Karpas-422 (cell line): Measurements from ENCODE around the gene AOPEP. TPM values are rescaled to one million over a fixed set of nuclear protein-coding genes. Genes with fewer than 3 reads are reported as not detected.

Source experiments
- DNase-seq: peaks from one replicate; pipeline ENCODE4 v3.0.0-alpha.2; 2015
- H2AFZ ChIP-seq: fragments of 200-600 bp; sonication (generic); 2 replicates; pipeline ENCODE4 v1.6.1; 2014; ENCODE audit warnings: antibody characterized with exemption, low read length, mixed read lengths
- H3K27ac ChIP-seq: fragments of 200-600 bp; sonication (generic); 2 replicates; pipeline ENCODE4 v1.5.1; 2014; ENCODE audit warnings: mild to moderate bottlenecking, low read length, moderate library complexity
- H3K27me3 ChIP-seq: fragments of 200-600 bp; sonication (generic); 2 replicates; pipeline ENCODE4 v1.6.1; 2014; ENCODE audit warnings: low read length, mixed read lengths
- H3K36me3 ChIP-seq: fragments of 200-600 bp; sonication (generic); 2 replicates; pipeline ENCODE4 v1.6.1; 2014; ENCODE audit warnings: low read length, mixed read lengths; ENCODE audit not compliant: insufficient read depth
- H3K4me1 ChIP-seq: fragments of 200-600 bp; sonication (generic); 2 replicates; pipeline ENCODE4 v1.6.1; 2014; ENCODE audit warnings: mild to moderate bottlenecking, low read length, mixed read lengths
- H3K4me2 ChIP-seq: fragments of 200-600 bp; sonication (generic); 2 replicates; pipeline ENCODE4 v1.6.1; 2014; ENCODE audit warnings: low read length, low read depth, mild to moderate bottlenecking; ENCODE audit not compliant: poor library complexity, severe bottlenecking
- H3K4me3 ChIP-seq: fragments of 200-600 bp; sonication (generic); 2 replicates; pipeline ENCODE4 v1.5.1; 2014; ENCODE audit warnings: mild to moderate bottlenecking, antibody characterized with exemption, low read length, mixed read lengths
- H3K79me2 ChIP-seq: fragments of 200-600 bp; sonication (generic); 2 replicates; pipeline ENCODE4 v1.6.1; 2014; ENCODE audit warnings: mild to moderate bottlenecking, low read length, mixed read lengths
- H3K9ac ChIP-seq: fragments of 200-600 bp; sonication (generic); 2 replicates; pipeline ENCODE4 v1.6.0; 2014; ENCODE audit warnings: low read length
- H3K9me2 ChIP-seq: fragments of 200-600 bp; sonication (generic), shearing (Covaris generic); replicated peaks from 2 replicates; pipeline ENCODE4 v1.6.0; 2014; ENCODE audit warnings: mild to moderate bottlenecking, low read length, moderate library complexity; ENCODE audit not compliant: insufficient read depth
- H3K9me3 ChIP-seq: fragments of 300-700, 200-600 bp; sonication (generic); 2 replicates; pipeline ENCODE4 v1.6.1; 2014; ENCODE audit warnings: low read length, mixed read lengths
- H4K20me1 ChIP-seq: fragments of 200-600 bp; sonication (generic); 2 replicates; pipeline ENCODE4 v1.6.1; 2014; ENCODE audit warnings: mild to moderate bottlenecking, antibody characterized with exemption, low read length, low read depth; ENCODE audit not compliant: insufficient read depth
- total RNA-seq: library from RNA; depleted of rRNA; stranded (reverse); fragments of >200 nt; shearing (Covaris generic); gene quantifications from 2 replicates; pipeline ENCODE4 v1.2.3, GENCODE V29; 2014; ENCODE audit warnings: low replicate concordance

Gene AOPEP
- total RNA-seq, 1 experiment from 2014 or later: 22.7 TPM

GRCh38 chr9:94783928-94784327, 57.4 kb downstream of the AOPEP start:
- Histone ChIP-seq H3K27ac (peak overlapping the region; percentile 26; the same call in 1 of the 2 replicates), H3K27me3 (no peaks in the 10 kb centered on the region), H3K9me2 (no peaks in the 10 kb centered on the region), H2AFZ (no peak overlapping the region), H3K4me1 (peaks cover 5% of the 10 kb centered on the region), H3K36me3 (no peaks in the 10 kb centered on the region), H3K9ac (no peak overlapping the region), H3K4me3 (no peak overlapping the region), H3K4me2 (no peak overlapping the region), H4K20me1 (no peaks in the 10 kb centered on the region), H3K9me3 (no peaks in the 10 kb centered on the region), H3K79me2 (peaks cover 37% of the 10 kb centered on the region)
- no peak for DNase-seq

- Histone ChIP-seq H3K4me1 (peaks cover 3% of the 10 kb centered on the region), H3K9me3 (no peaks in the 10 kb centered on the region), H4K20me1 (no peaks in the 10 kb centered on the region), H3K36me3 (no peaks in the 10 kb centered on the region), H3K9me2 (no peaks in the 10 kb centered on the region), H3K79me2 (peaks cover 37% of the 10 kb centered on the region), H3K27ac (no peak overlapping the region; the same call in 1 of the 2 replicates), H3K9ac (no peak overlapping the region), H3K4me2 (no peak overlapping the region), H3K27me3 (no peaks in the 10 kb centered on the region), H2AFZ (no peak overlapping the region), H3K4me3 (no peak overlapping the region)
- no peak for DNase-seq
Observed at GRCh38 chr9:94785215-94786169, 59.0 kb downstream of the AOPEP start.

GRCh38 chr9:94786586-94786985, 60.1 kb downstream of the AOPEP start:
- Histone ChIP-seq H3K4me1 (peaks cover 3% of the 10 kb centered on the region), H3K9ac (no peak overlapping the region), H3K27ac (peak overlapping the region; percentile 8; the same call in 1 of the 2 replicates), H3K36me3 (no peaks in the 10 kb centered on the region), H4K20me1 (no peaks in the 10 kb centered on the region), H3K4me3 (no peak overlapping the region), H3K79me2 (peaks cover 37% of the 10 kb centered on the region), H3K9me2 (no peaks in the 10 kb centered on the region), H3K27me3 (no peaks in the 10 kb centered on the region), H3K9me3 (no peaks in the 10 kb centered on the region), H3K4me2 (no peak overlapping the region), H2AFZ (no peak overlapping the region)
- no peak for DNase-seq

GRCh38 chr9:94787266-94787665, 60.8 kb downstream of the AOPEP start:
- H3K9ac ChIP-seq: no peak overlapping the region
- H3K4me2 ChIP-seq: no peak overlapping the region
- no peaks in the 10 kb centered on the region for H3K36me3 ChIP-seq
- H4K20me1 ChIP-seq: no peaks in the 10 kb centered on the region
- no peak for DNase-seq
- H3K4me3 ChIP-seq: no peak overlapping the region
- peaks cover 3% of the 10 kb centered on the region for H3K4me1 ChIP-seq
- no peak overlapping the region for H2AFZ ChIP-seq
- H3K79me2 ChIP-seq: peaks cover 37% of the 10 kb centered on the region
- no peaks in the 10 kb centered on the region for H3K9me2 ChIP-seq
- H3K9me3 ChIP-seq: no peaks in the 10 kb centered on the region
- no peak overlapping the region for H3K27ac ChIP-seq
- no peaks in the 10 kb centered on the region for H3K27me3 ChIP-seq

DNA sequence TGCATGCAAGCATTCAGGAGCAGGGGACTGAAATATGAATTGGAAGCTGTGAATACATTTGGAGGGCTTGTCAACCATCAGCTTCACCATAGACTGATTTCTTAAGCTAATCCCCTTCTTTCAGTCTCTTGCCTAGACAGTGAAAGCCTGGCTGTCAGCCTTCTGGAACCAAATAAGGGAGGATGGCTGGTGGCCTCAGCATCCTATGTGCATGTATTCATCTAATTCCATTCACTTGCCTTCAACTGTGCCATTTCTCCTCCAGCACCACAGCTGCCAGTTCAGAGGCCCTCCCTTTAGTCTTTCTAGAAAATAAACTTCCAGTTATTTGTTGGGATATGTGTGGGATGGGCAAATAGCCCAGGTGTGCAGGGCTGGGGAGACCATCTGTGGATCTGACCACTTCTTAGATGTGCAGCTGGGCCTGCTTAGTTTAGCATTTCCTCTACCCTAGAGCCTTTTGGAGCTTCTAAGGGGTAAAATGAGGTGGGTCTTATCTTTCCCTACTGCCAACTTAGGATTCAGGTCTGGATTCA, 62.1 kb downstream of the AOPEP start:
- Histone ChIP-seq H2AFZ (no peak overlapping the region), H3K27me3 (no peaks in the 10 kb centered on the region), H3K79me2 (peaks cover 29% of the 10 kb centered on the region), H3K4me3 (no peak overlapping the region), H3K36me3 (no peaks in the 10 kb centered on the region), H3K4me2 (no peak overlapping the region), H3K9ac (no peak overlapping the region), H3K9me3 (no peaks in the 10 kb centered on the region), H4K20me1 (no peaks in the 10 kb centered on the region), H3K9me2 (no peaks in the 10 kb centered on the region), H3K27ac (no peak overlapping the region), H3K4me1 (no peaks in the 10 kb centered on the region; the same call in 1 of the 2 replicates)
- DNase-seq: no peak

GRCh38 chr9:94791435-94791834, 64.9 kb downstream of the AOPEP start:
- Histone ChIP-seq H3K27ac (no peak overlapping the region), H3K79me2 (peaks cover 13% of the 10 kb centered on the region), H3K9ac (no peak overlapping the region), H3K27me3 (no peaks in the 10 kb centered on the region), H4K20me1 (no peaks in the 10 kb centered on the region), H3K36me3 (peaks cover 6% of the 10 kb centered on the region; the same call in 1 of the 2 replicates), H3K9me2 (no peaks in the 10 kb centered on the region), H3K9me3 (no peaks in the 10 kb centered on the region), H3K4me3 (no peak overlapping the region), H3K4me2 (no peak overlapping the region), H3K4me1 (peaks cover 24% of the 10 kb centered on the region), H2AFZ (no peak overlapping the region)
- no peak for DNase-seq

GRCh38 chr9:94792511-94792910, 66.0 kb downstream of the AOPEP start:
- Histone ChIP-seq H3K9me3 (no peaks in the 10 kb centered on the region), H3K9me2 (no peaks in the 10 kb centered on the region), H3K4me1 (peaks cover 35% of the 10 kb centered on the region), H3K4me3 (no peak overlapping the region), H3K36me3 (peaks cover 6% of the 10 kb centered on the region; the same call in 1 of the 2 replicates), H3K9ac (no peak overlapping the region), H2AFZ (no peak overlapping the region), H3K27me3 (no peaks in the 10 kb centered on the region), H3K4me2 (no peak overlapping the region), H4K20me1 (no peaks in the 10 kb centered on the region), H3K79me2 (peaks cover 4% of the 10 kb centered on the region), H3K27ac (no peak overlapping the region)
- no peak for DNase-seq

- Histone ChIP-seq H3K4me3 (no peak overlapping the region), H2AFZ (no peak overlapping the region), H3K9ac (no peak overlapping the region), H3K27me3 (no peaks in the 10 kb centered on the region), H3K4me2 (peak overlapping the region; percentile 61), H3K36me3 (peaks cover 6% of the 10 kb centered on the region; the same call in 1 of the 2 replicates), H3K79me2 (peaks cover 4% of the 10 kb centered on the region; the same call in 1 of the 2 replicates), H3K27ac (peak overlapping the region; percentile 88), H3K4me1 (peaks cover 42% of the 10 kb centered on the region), H3K9me2 (no peaks in the 10 kb centered on the region), H3K9me3 (no peaks in the 10 kb centered on the region), H4K20me1 (no peaks in the 10 kb centered on the region)
- no peak for DNase-seq
Observed at GRCh38 chr9:94794476-94795167, 68.1 kb downstream of the AOPEP start.
